Measurements from ENCODE around the gene M1AP. TPM values are rescaled to one million over a fixed set of nuclear protein-coding genes. Genes with fewer than 3 reads are reported as not detected.

Gene M1AP
- total and polyA plus RNA-seq, 4 donors: 0.77 to 1.2 (median 0.88) TPM

- ATAC-seq (ENCODE audit: insufficient read depth, low FRiP score): no peak
- TF ChIP-seq, protein P1, sequence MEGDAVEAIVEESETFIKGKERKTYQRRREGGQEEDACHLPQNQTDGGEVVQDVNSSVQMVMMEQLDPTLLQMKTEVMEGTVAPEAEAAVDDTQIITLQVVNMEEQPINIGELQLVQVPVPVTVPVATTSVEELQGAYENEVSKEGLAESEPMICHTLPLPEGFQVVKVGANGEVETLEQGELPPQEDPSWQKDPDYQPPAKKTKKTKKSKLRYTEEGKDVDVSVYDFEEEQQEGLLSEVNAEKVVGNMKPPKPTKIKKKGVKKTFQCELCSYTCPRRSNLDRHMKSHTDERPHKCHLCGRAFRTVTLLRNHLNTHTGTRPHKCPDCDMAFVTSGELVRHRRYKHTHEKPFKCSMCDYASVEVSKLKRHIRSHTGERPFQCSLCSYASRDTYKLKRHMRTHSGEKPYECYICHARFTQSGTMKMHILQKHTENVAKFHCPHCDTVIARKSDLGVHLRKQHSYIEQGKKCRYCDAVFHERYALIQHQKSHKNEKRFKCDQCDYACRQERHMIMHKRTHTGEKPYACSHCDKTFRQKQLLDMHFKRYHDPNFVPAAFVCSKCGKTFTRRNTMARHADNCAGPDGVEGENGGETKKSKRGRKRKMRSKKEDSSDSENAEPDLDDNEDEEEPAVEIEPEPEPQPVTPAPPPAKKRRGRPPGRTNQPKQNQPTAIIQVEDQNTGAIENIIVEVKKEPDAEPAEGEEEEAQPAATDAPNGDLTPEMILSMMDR (IDR thresholded peaks at IDR 0.05; ENCODE audit: control extremely low read depth, extremely low read depth): no peak
- 19 to 35% methylated on average over 19 to 26 of the region's 26 CpGs for WGBS, 2 donors
- Histone ChIP-seq H3K27ac (ENCODE audit: low read depth in 1 of 2, low read length in 1 of 2) (peak overlapping the region; percentile 30 to 37), H3K9ac (ENCODE audit: insufficient read depth in 1 of 2, low read length in 2 of 2) (no peak overlapping the region), H3K9me3 (ENCODE audit: control insufficient read depth in 4 of 4, insufficient read depth in 3 of 4, low read length in 3 of 4) (no peaks in the 10 kb centered on the region), H3K27me3 (ENCODE audit: control insufficient read depth in 3 of 3, insufficient read depth in 3 of 3, low read length in 2 of 3) (no peaks in the 10 kb centered on the region), H3K36me3 (ENCODE audit: control insufficient read depth in 4 of 4, insufficient read depth in 4 of 4, low read length in 4 of 4) (no peaks in the 10 kb centered on the region), H3K4me3 (peak overlapping the region; percentile 63), H3K4me1 (ENCODE audit: control insufficient read depth in 5 of 5, insufficient read depth in 5 of 5, low read length in 5 of 5) (peaks cover 0 to 26% (median 2%) of the 10 kb centered on the region in 5 donors)
- DNase-seq: peak in 1 of 3 donors; percentile 41
Observed at GRCh38 chr2:74548285-74548899, 99.7 kb downstream of the M1AP start.

GRCh38 chr2:74546004-74546403 is 102.1 kb downstream of the M1AP start:
- no peak overlapping the region for H3K9ac ChIP-seq (ENCODE audit: insufficient read depth in 1 of 2, low read length in 2 of 2)
- H3K27ac ChIP-seq (ENCODE audit: low read depth in 1 of 2, low read length in 1 of 2): no peak overlapping the region
- no peak for ATAC-seq (ENCODE audit: insufficient read depth, low FRiP score)
- peaks cover 0 to 14% (median 2%) of the 10 kb centered on the region in 5 donors for H3K4me1 ChIP-seq (ENCODE audit: control insufficient read depth in 5 of 5, insufficient read depth in 5 of 5, low read length in 5 of 5)
- H3K36me3 ChIP-seq (ENCODE audit: control insufficient read depth in 4 of 4, insufficient read depth in 4 of 4, low read length in 4 of 4): no peaks in the 10 kb centered on the region
- no peaks in the 10 kb centered on the region for H3K9me3 ChIP-seq (ENCODE audit: control insufficient read depth in 4 of 4, insufficient read depth in 3 of 4, low read length in 3 of 4)
- no peak for DNase-seq
- WGBS, 2 donors: 85 to 93% methylated on average over 3 of the region's 3 CpGs
- H3K4me3 ChIP-seq: no peak overlapping the region
- TF ChIP-seq, protein P1 (IDR thresholded peaks at IDR 0.05; ENCODE audit: control extremely low read depth, extremely low read depth): no peak
- H3K27me3 ChIP-seq (ENCODE audit: control insufficient read depth in 3 of 3, insufficient read depth in 3 of 3, low read length in 2 of 3): no peaks in the 10 kb centered on the region

GRCh38 chr2:74544634-74545033 is 103.5 kb downstream of the M1AP start:
- no peak for ATAC-seq (ENCODE audit: insufficient read depth, low FRiP score)
- 93 to 96% methylated on average over 3 of the region's 3 CpGs for WGBS, 2 donors
- Histone ChIP-seq H3K27ac (ENCODE audit: low read depth in 1 of 2, low read length in 1 of 2) (no peak overlapping the region), H3K9ac (ENCODE audit: insufficient read depth in 1 of 2, low read length in 2 of 2) (no peak overlapping the region), H3K4me1 (ENCODE audit: control insufficient read depth in 5 of 5, insufficient read depth in 5 of 5, low read length in 5 of 5) (peaks cover 0 to 12% (median 2%) of the 10 kb centered on the region in 5 donors), H3K9me3 (ENCODE audit: control insufficient read depth in 4 of 4, insufficient read depth in 3 of 4, low read length in 3 of 4) (no peaks in the 10 kb centered on the region), H3K27me3 (ENCODE audit: control insufficient read depth in 3 of 3, insufficient read depth in 3 of 3, low read length in 2 of 3) (no peaks in the 10 kb centered on the region), H3K4me3 (no peak overlapping the region), H3K36me3 (ENCODE audit: control insufficient read depth in 4 of 4, insufficient read depth in 4 of 4, low read length in 4 of 4) (no peaks in the 10 kb centered on the region)
- DNase-seq: no peak
- TF ChIP-seq, protein P1 (IDR thresholded peaks at IDR 0.05; ENCODE audit: control extremely low read depth, extremely low read depth): no peak

DNA sequence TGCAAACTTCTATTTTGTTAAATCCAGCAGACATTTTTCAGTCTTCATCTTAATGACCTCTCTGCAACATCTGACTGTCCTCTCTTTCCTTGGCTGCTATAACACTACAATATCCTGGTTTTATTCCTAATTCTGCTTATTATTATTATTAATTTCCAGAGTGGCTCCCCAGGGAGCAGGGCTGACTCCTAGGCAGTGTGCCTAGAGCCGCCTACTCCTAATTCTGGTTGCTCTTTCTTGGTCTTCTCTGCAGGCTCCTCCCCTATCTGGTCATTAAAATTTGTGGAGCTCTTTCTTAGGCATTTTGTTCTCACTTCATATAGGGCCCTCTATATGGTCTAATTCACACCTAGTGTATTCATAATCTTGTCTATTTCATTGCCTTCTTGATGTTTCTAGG is 105.2 kb downstream of the M1AP start:
- no peaks in the 10 kb centered on the region for H3K36me3 ChIP-seq (ENCODE audit: control insufficient read depth in 4 of 4, insufficient read depth in 4 of 4, low read length in 4 of 4)
- 90 to 96% methylated on average over 1 of the region's 1 CpG for WGBS, 2 donors

More for the DNA sequence above, 105.2 kb downstream of the M1AP start:
- ATAC-seq (ENCODE audit: insufficient read depth, low FRiP score) (no peak), DNase-seq (no peak)
- TF ChIP-seq, protein P1 (IDR thresholded peaks at IDR 0.05; ENCODE audit: control extremely low read depth, extremely low read depth): no peak
- H3K27me3 ChIP-seq (ENCODE audit: control insufficient read depth in 3 of 3, insufficient read depth in 3 of 3, low read length in 2 of 3): no peaks in the 10 kb centered on the region
- no peak overlapping the region for H3K27ac ChIP-seq (ENCODE audit: low read depth in 1 of 2, low read length in 1 of 2)
- no peak overlapping the region for H3K4me3 ChIP-seq
- H3K9ac ChIP-seq (ENCODE audit: insufficient read depth in 1 of 2, low read length in 2 of 2): no peak overlapping the region
- H3K9me3 ChIP-seq (ENCODE audit: control insufficient read depth in 4 of 4, insufficient read depth in 3 of 4, low read length in 3 of 4): no peaks in the 10 kb centered on the region
- H3K4me1 ChIP-seq (ENCODE audit: control insufficient read depth in 5 of 5, insufficient read depth in 5 of 5, low read length in 5 of 5): no peaks in the 10 kb centered on the region

Data from lung (tissue), 12 donors.